NK-92 (cell line): ENCODE measurements around the gene IL10RB.

Experiments used
- DNase-seq: peaks from one replicate; lab custom pipeline; 2025; ENCODE audit not compliant: unreplicated experiment; lab: John Stamatoyannopoulos, UW

IL10RB gene

DNA sequence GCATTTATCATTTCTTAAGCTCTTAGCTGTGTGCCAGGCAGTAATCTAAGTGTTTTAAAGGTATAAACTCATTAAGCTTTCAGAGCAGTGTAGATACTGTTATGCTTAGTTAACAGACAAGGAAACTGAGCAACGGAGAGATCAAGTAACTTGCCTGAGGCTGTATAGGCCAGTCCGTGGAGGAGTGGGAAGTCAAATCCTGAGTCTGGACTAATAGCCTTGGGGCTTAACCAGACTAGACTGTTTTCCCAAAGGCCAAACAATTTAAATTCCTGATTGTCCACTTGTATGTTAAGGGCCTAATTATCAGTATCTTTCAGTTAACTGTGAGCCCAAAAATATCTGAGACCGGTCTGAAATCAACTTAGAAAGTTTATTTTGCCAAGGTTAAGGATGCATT is 61.2 kb downstream of the IL10RB start:
- DNase-seq: no peak

GRCh38 chr21:33327792-33328433 is 61.7 kb downstream of the IL10RB start:
- DNase-seq: no peak

DNA sequence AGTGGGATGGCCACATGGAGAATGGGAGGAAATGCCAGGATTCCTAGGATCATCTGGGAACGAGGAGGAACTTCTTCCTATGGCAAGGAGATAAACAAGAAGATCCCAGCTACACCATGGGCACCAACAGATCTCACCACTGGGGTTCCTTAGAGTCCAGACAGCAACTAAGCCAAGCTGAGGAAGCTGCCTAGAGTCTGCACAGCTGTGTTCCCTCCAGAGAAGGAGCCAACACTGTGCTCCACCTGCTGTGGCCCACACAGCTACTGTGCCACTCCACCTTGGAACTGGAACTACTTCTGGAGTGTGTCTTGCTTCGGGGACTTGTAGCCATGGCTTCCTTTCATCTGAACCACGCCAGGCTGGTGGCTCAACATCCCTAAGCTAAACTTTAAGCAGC is 64.6 kb downstream of the IL10RB start:
- no peak for DNase-seq

DNA sequence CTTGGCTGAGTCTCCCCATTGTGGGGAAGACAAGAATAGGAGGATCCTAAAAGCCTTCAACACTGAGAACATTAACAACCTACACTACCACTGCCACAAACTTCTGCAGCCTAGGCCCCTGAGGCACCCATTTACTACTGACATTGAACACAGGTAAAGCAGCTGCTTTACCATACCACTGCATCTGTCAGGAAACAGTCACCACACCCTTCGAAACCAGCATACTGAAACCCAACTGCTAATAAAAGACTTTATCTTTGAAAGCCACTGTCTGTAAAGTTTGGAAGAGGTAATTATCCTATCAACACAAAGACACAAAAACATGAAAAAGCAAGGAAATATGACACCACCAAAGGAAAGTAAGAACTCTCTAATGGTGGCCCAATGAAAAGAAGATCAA is 66.0 kb downstream of the IL10RB start:
- DNase-seq: no peak

DNA sequence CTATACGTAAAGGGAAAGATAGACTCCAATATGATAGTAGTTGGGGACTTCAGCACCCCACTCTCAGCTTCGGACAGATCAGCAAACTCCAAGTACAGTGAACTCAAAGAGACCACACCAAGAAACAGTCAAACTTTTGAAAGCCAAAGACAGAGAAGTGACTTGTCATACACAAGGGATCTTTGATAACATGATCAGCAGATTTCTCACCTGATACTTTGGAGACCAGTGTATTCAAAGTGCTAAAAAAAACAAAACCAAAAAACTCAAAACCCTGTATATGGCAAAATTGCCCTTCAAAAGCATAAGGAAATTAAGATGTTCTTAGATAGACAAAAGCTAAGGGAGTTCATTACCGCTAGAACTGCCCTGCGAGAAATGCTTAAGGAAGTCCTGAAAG is 68.0 kb downstream of the IL10RB start:
- DNase-seq: no peak

GRCh38 chr21:33334824-33335223 is 68.7 kb downstream of the IL10RB start:
- no peak for DNase-seq

- no peak for DNase-seq
Measured at GRCh38 chr21:33339135-33339534, 73.0 kb downstream of the IL10RB start.

DNA sequence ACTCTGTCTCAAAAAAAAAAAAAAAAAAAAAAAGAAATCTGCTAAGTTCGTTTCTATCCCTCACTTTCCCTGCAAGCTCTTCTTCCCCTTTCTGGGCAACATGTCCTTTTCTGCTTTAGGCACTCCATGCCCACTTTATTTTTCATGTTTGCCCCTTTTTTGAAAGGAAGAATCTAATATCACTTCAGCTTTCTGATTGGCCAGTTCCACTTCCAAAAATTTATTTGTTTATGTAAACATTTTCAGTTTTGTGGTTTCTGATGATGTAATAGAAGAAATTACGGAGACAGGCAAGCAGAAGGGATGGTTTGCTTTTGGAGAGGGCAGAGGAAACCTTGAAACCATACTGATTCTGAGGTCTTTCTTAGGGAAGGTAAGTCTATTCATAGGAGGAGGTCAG is 73.8 kb downstream of the IL10RB start:
- DNase-seq: no peak

- DNase-seq: no peak
Measured at GRCh38 chr21:33345751-33346238, 79.6 kb downstream of the IL10RB start.
